Liver (tissue), 3 donors: Measurements from ENCODE around the gene GPHN.

ENCODE experiments used
- ATF3 ChIP-seq: IDR thresholded peaks from 2 replicates; pipeline ENCODE4 v1.6.1; 2016; ENCODE audit warnings: antibody characterized with exemption
- CTCF ChIP-seq: fragments of 150-350 bp; IDR thresholded peaks from 2 replicates; pipeline ENCODE4 v1.5.1; 2017; ENCODE audit warnings: improper control_type of control experiment, low read depth, low read length; ENCODE audit not compliant: missing input control
- FOXA2 ChIP-seq: IDR thresholded peaks from 2 replicates; pipeline ENCODE4 v1.6.1; 2016; ENCODE audit warnings: antibody characterized with exemption
- GABPA ChIP-seq, 2 donors: IDR thresholded peaks in 1 of 2; conservative IDR thresholded peaks in 1 of 2; 2 replicates each; pipeline ENCODE4 v1.6.1; 2016; ENCODE audit warnings: antibody characterized with exemption in 2 of 2, mild to moderate bottlenecking in 1 of 2, moderate library complexity in 1 of 2
- HNF4A ChIP-seq, 2 donors: conservative IDR thresholded peaks; 2 replicates each; pipeline ENCODE4 v1.6.1; 2016; ENCODE audit warnings: antibody characterized with exemption in 2 of 2, mild to moderate bottlenecking in 2 of 2
- JUND ChIP-seq, 2 donors: IDR thresholded peaks; 2 replicates each; pipeline ENCODE4 v1.6.1; 2016; ENCODE audit warnings: antibody characterized with exemption in 2 of 2
- MAX ChIP-seq: IDR thresholded peaks from 2 replicates; pipeline ENCODE4 v1.6.1; 2016; ENCODE audit warnings: antibody characterized with exemption
- RAD21 ChIP-seq, 2 donors: IDR thresholded peaks; 2 replicates each; pipeline ENCODE4 v1.6.1; 2016; ENCODE audit warnings: antibody characterized with exemption in 2 of 2, mild to moderate bottlenecking in 2 of 2
- REST ChIP-seq: IDR thresholded peaks from 2 replicates; pipeline ENCODE4 v1.6.1; 2016; ENCODE audit warnings: antibody characterized with exemption, mild to moderate bottlenecking
- RXRA ChIP-seq, 2 donors: IDR thresholded peaks; 2 replicates each; pipeline ENCODE4 v1.6.1; 2017 to 2018; ENCODE audit warnings: antibody characterized with exemption in 2 of 2, mild to moderate bottlenecking in 1 of 2
- TAF1 ChIP-seq: conservative IDR thresholded peaks from 2 replicates; pipeline ENCODE4 v1.6.1; 2016; ENCODE audit warnings: antibody characterized with exemption, mild to moderate bottlenecking
- YY1 ChIP-seq: IDR thresholded peaks from 2 replicates; pipeline ENCODE4 v1.6.1; 2016; ENCODE audit warnings: antibody characterized with exemption, mild to moderate bottlenecking
- TF ChIP-seq, protein P1 (sequence below): IDR thresholded peaks from 2 replicates; pipeline ENCODE4 v1.6.1; 2016; ENCODE audit warnings: antibody characterized with exemption
- donor health status: healthy.
- donor health status: healthy.

GRCh38 chr14:66974397-66975025 is 466.6 kb downstream of the GPHN start:
- TF ChIP-seq CTCF = no peak
- TF ChIP-seq RAD21 (IDR thresholded peaks at IDR 0.05) = no peak
- TF ChIP-seq HNF4A (conservative IDR thresholded peaks at IDR 0.05) = no peak
- TF ChIP-seq, protein P1, sequence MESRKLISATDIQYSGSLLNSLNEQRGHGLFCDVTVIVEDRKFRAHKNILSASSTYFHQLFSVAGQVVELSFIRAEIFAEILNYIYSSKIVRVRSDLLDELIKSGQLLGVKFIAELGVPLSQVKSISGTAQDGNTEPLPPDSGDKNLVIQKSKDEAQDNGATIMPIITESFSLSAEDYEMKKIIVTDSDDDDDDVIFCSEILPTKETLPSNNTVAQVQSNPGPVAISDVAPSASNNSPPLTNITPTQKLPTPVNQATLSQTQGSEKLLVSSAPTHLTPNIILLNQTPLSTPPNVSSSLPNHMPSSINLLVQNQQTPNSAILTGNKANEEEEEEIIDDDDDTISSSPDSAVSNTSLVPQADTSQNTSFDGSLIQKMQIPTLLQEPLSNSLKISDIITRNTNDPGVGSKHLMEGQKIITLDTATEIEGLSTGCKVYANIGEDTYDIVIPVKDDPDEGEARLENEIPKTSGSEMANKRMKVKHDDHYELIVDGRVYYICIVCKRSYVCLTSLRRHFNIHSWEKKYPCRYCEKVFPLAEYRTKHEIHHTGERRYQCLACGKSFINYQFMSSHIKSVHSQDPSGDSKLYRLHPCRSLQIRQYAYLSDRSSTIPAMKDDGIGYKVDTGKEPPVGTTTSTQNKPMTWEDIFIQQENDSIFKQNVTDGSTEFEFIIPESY = no peak
- no peak for TF ChIP-seq YY1
- TF ChIP-seq TAF1 = no peak
- no peak for TF ChIP-seq MAX
- no peak for TF ChIP-seq FOXA2
- no peak for TF ChIP-seq GABPA (IDR thresholded peaks at IDR 0.05 in 1 of 2, conservative IDR thresholded peaks at IDR 0.05 in 1 of 2)
- TF ChIP-seq REST = no peak
- TF ChIP-seq JUND (IDR thresholded peaks at IDR 0.05) = no peak
- TF ChIP-seq ATF3 = no peak
- no peak for TF ChIP-seq RXRA (IDR thresholded peaks at IDR 0.05)
